ENCODE data around the gene TBATA. TPM values are rescaled to one million over a fixed set of nuclear protein-coding genes. Genes with fewer than 3 reads are reported as not detected.

TBATA gene
- polyA plus RNA-seq, 3 donors: not detected

- intact Hi-C loops (cut with micrococcal nuclease): no loop called here
- Mint-ChIP-seq H3K9me3 (no peaks in the 10 kb centered on the region), H3K36me3 (peaks cover 38 to 51% of the 10 kb centered on the region in 2 donors), H3K27ac (peak overlapping the region in 1 of 7 donors; percentile 53), H3K4me3 (no peak overlapping the region), H3K27me3 (ENCODE audit: low read depth in 3 of 3) (no peaks in the 10 kb centered on the region), H3K4me1 (peaks cover 21% of the 10 kb centered on the region)
- no peak for TF ChIP-seq CTCF (IDR thresholded peaks at IDR 0.05)
- H4K20me1 ChIP-seq (ENCODE audit: insufficient read depth, low read length): peaks cover 59% of the 10 kb centered on the region
- no peaks in the 10 kb centered on the region for H3K27me3 ChIP-seq (ENCODE audit: control insufficient read depth in 2 of 2, insufficient read depth in 2 of 2, low read length in 2 of 2)
- no peak overlapping the region for H3K27ac ChIP-seq (ENCODE audit: low read depth in 1 of 2, low read length in 2 of 2)
- H3K9ac ChIP-seq (ENCODE audit: insufficient read depth, low read length, poor library complexity, severe bottlenecking): no peak overlapping the region
- peaks cover 3% of the 10 kb centered on the region for H3K79me2 ChIP-seq (ENCODE audit: insufficient read depth, low read length)
- H2AFZ ChIP-seq (ENCODE audit: insufficient read depth, low read depth, low read length, poor library complexity, severe bottlenecking): no peak overlapping the region
- peaks cover 5 to 52% of the 10 kb centered on the region in 2 donors for H3K36me3 ChIP-seq (replicated peaks in 1 of 2; ENCODE audit: control insufficient read depth in 1 of 2, insufficient read depth in 2 of 2, low read length in 2 of 2)
- H3K4me1 ChIP-seq (ENCODE audit: control insufficient read depth in 1 of 2, insufficient read depth in 2 of 2, low read length in 2 of 2): peaks cover 19 to 20% of the 10 kb centered on the region in 2 donors
- H3K4me2 ChIP-seq (replicated peaks; ENCODE audit: extremely low read depth, low read length, poor library complexity, severe bottlenecking): no peak overlapping the region
- DNase-seq: no peak
- H3K9me3 ChIP-seq (replicated peaks in 1 of 2; ENCODE audit: control insufficient read depth in 1 of 2, insufficient read depth in 1 of 2, low read length in 2 of 2): no peaks in the 10 kb centered on the region
- no peak overlapping the region for H3K4me3 ChIP-seq (replicated peaks in 1 of 3; ENCODE audit: low read depth in 2 of 3, low read length in 3 of 3)
- 100% methylated on average over 3 of the region's 4 CpGs for WGBS (ENCODE audit: insufficient coverage)
Observed at GRCh38 chr10:70828923-70829322, 43.7 kb upstream of the TBATA start.

GRCh38 chr10:70827086-70827757, 42.0 kb upstream of the TBATA start:
- H4K20me1 ChIP-seq (ENCODE audit: insufficient read depth, low read length): peaks cover 49% of the 10 kb centered on the region
- H3K79me2 ChIP-seq (ENCODE audit: insufficient read depth, low read length): peaks cover 3% of the 10 kb centered on the region
- no peak overlapping the region for H3K4me2 ChIP-seq (replicated peaks; ENCODE audit: extremely low read depth, low read length, poor library complexity, severe bottlenecking)
- no peaks in the 10 kb centered on the region for H3K27me3 Mint-ChIP-seq (ENCODE audit: low read depth in 3 of 3)
- H3K9ac ChIP-seq (ENCODE audit: insufficient read depth, low read length, poor library complexity, severe bottlenecking): no peak overlapping the region
- no peak overlapping the region for H3K27ac Mint-ChIP-seq
- no peaks in the 10 kb centered on the region for H3K9me3 ChIP-seq (replicated peaks in 1 of 2; ENCODE audit: control insufficient read depth in 1 of 2, insufficient read depth in 1 of 2, low read length in 2 of 2)
- no peak for DNase-seq
- no peak overlapping the region for H3K4me3 Mint-ChIP-seq
- no CpG with 5 or more reads among the region's 2 CpGs for WGBS (ENCODE audit: insufficient coverage)
- H3K36me3 ChIP-seq (replicated peaks in 1 of 2; ENCODE audit: control insufficient read depth in 1 of 2, insufficient read depth in 2 of 2, low read length in 2 of 2): peaks cover 5 to 58% of the 10 kb centered on the region in 2 donors
- no peak for TF ChIP-seq CTCF (IDR thresholded peaks at IDR 0.05)
- peaks cover 42 to 56% of the 10 kb centered on the region in 2 donors for H3K36me3 Mint-ChIP-seq
- H3K4me1 Mint-ChIP-seq: peaks cover 6% of the 10 kb centered on the region
- no peaks in the 10 kb centered on the region for H3K9me3 Mint-ChIP-seq
- intact Hi-C loops (cut with micrococcal nuclease): no loop called here
- no peak overlapping the region for H3K4me3 ChIP-seq (replicated peaks in 1 of 3; ENCODE audit: low read depth in 2 of 3, low read length in 3 of 3)
- H3K27me3 ChIP-seq (ENCODE audit: control insufficient read depth in 2 of 2, insufficient read depth in 2 of 2, low read length in 2 of 2): no peaks in the 10 kb centered on the region
- H2AFZ ChIP-seq (ENCODE audit: insufficient read depth, low read depth, low read length, poor library complexity, severe bottlenecking): no peak overlapping the region
- no peak overlapping the region for H3K27ac ChIP-seq (ENCODE audit: low read depth in 1 of 2, low read length in 2 of 2)
- peaks cover 2 to 3% of the 10 kb centered on the region in 2 donors for H3K4me1 ChIP-seq (ENCODE audit: control insufficient read depth in 1 of 2, insufficient read depth in 2 of 2, low read length in 2 of 2)
